Activated T-cell treated with anti-CD3 and anti-CD28 coated beads, Interleukin-2, amount 50 U/mL, for 48 hours (primary cell): Measurements from ENCODE around the gene TRIM24.

ENCODE experiments used
- DNase-seq, 2 experiments: peaks; one replicate each; pipeline ENCODE4 v3.0.0-alpha.2; 2020

TRIM24 gene

DNA sequence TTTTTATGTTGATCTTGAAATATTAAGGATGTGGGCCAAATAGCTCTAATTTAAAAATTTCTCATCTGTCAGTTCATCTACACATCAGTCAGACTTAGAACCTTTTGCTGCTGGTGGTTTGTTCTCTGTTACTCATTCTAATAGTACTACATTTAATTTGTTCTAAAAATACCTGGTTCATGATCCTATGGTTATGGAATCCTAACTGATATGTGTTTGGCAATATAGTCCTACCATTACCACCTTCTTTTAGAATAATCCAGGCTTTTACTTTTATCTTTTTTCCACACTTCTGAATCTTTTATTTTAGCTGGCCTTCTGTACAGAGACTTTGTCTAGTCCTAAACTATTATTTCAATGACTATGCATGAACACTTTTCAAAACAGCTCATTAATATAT is 124.2 kb downstream of the TRIM24 start:
- DNase-seq, result no peak

DNA sequence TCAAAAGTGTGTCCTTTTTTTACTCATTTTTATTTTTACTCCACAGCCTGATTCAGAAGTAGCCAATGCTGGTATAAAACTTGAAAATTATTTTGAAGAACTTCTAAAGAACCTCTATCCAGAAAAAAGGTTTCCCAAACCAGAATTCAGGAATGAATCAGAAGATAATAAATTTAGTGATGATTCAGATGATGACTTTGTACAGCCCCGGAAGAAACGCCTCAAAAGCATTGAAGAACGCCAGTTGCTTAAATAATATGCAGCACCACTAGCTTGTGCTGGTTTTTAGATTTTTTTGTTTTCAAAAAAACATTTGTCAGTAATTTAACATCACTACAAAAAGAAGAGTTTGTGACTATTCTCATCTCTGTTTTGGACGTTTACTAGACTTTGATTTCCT is 124.6 kb downstream of the TRIM24 start:
- DNase-seq, result no peak

- DNase-seq, result no peak
Measured at GRCh38 chr7:138585283-138585993, 125.4 kb downstream of the TRIM24 start.

GRCh38 chr7:138587485-138587884 is 127.4 kb downstream of the TRIM24 start:
- DNase-seq, result no peak

DNA sequence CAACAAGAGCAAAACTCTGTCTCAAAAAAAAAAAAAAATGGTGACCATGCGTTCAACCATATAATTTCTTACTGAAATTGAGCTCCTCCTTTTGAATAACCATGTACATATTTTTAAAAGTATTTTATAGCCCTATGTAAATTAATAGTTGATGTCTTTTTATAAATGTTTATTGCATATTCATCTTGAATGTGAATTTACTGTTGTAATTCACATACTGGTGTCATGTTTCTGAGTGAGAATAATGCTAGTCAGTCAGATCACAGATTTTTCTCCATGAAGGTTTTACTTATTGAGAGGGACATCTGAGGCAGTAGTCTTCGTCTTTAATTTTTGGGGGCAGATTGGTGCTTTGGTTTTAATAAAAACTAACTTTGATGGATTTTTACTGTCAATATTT is 128.9 kb downstream of the TRIM24 start:
- DNase-seq, result no peak

- DNase-seq, result no peak
Measured at GRCh38 chr7:138590154-138590553, 130.1 kb downstream of the TRIM24 start.

- no peak for DNase-seq
Measured at GRCh38 chr7:138595454-138595853, 135.4 kb downstream of the TRIM24 start.

GRCh38 chr7:138602451-138602850 is 142.4 kb downstream of the TRIM24 start:
- no peak for DNase-seq

DNA sequence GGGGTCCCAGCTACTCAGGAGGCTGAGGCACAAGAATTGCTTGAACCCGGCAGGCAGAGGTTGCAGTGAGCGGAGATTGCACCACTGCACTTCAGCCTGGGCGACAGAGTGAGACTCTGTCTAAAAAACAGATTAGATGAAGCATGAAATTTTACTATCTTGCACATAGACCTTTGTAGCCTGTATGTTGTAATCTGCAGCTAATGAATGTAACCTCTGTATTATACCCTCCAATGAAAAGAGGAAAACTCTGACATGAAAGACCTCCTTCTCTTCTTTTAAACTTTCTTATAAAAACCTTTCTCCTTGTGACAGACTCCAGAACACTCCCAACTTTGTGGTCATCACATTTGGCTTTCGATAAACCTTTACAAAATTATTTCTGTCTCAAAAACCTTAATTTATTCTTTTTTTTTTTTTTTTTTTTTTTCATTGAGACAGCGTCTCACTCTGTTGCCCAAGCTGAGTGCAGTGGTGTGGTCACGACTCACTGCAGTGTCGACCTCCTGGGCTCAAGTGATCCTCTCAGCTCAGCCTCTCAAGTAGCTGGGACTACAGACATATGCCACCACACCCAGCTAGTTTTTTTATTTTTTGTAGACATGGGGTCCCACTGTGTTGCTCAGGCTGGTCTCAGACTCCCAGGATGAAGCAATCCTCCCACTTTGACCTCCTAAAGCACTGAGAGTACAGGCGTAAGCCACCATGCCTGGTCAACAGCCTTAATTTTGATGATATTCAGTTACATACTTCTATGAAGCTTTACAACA is 143.7 kb downstream of the TRIM24 start:
- DNase-seq, result no peak

GRCh38 chr7:138606236-138606635 is 146.2 kb downstream of the TRIM24 start:
- no peak for DNase-seq

GRCh38 chr7:138607216-138608126 is 147.4 kb downstream of the TRIM24 start:
- no peak for DNase-seq

- DNase-seq, result peak; percentile 52 to 59
Measured at GRCh38 chr7:138608275-138608674, 148.2 kb downstream of the TRIM24 start.

GRCh38 chr7:138610671-138611170 is 150.7 kb downstream of the TRIM24 start:
- no peak for DNase-seq

DNA sequence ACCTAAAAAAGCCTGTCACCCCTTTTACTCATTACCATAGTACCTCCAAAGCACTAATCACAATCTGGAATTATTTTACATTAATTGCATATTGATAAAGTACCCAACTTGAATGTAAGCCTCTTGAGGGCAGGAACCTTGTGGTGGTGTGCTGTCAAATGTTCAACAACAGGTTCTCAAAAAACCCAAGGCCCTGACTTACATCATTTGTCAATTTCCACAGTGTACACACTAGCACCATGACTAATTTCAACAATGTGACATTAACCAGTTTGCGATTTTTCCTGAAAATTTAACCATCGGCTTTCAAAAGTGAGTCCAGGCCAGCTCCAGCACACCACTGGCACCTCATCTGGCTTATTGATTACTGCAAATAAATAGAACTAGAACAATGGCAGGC is 153.6 kb downstream of the TRIM24 start:
- DNase-seq, result no peak

GRCh38 chr7:138616085-138616484 is 156.0 kb downstream of the TRIM24 start:
- DNase-seq, result no peak

DNA sequence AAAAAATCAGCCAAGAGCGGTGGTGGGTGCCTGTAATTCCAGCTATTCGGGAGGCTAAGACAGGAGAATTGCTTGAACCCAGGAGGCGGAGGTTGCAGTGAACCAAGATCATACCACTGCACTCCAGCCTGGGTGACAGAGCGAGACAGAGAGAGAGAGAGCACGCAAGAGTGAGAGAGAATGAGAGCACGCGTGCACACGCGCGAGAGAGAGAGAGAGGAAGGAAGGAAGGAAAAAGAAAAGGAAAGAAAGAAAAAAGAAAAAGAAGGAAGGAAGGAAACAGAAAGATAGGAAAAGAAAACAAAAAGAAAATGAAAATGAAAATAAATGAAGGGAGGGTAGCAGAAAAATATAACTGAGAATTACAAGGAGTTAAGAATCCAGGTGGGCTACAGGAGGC is 158.4 kb downstream of the TRIM24 start:
- no peak for DNase-seq

DNA sequence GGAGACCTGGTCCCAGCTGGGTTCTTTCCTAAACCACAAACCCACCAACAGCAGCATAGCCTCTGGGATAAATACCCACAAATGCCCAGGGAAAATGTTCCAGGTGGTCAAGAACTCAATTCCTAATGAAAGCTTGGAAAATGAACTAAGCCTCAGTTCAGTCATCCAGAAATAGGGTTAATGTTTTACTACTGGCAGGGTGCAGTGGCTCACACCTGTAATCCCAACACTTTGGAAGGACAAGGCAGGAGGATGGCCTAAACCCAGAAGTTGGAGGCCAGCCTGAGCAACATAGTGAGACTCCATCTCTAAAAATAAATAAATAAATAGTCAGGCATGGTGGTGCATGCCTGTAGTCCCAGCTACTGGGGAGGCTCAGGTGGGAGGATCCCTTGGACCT is 158.9 kb downstream of the TRIM24 start:
- no peak for DNase-seq

GRCh38 chr7:138622841-138623240 is 162.8 kb downstream of the TRIM24 start:
- no peak for DNase-seq

DNA sequence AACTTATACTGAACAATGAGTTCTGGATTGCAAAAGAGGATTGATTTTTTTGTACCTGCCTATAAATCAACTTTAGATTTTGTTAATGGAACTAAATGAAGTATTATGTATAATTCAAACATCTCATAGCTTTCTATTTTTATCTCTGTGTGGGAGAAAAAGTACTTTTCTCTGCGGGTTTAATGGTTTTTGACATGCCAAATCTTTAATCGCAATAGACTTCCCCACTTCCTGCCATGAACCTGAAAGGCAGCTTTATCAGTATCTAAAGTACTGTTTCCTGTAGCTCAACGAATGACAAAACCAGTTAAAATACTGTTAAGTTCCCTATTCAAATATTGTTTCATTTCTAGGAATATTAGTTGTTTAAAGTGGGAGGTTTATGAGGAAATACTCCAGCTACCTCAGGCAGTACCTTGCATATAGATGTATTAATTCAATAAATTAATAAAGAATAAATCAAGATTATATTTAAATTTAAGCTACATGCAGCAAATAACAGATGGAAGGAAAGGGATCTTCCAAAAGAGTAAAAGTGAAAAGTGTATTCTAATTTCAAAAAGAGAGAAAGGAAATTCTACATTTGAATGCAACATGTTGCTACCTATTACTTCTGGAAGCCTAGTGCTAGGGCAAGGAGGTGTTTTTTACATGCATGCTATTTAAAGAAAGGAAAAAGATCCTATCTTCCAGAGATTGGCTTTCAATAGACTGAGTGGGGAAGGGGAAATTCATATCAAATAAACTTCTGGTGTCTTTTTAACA is 165.2 kb downstream of the TRIM24 start:
- no peak for DNase-seq

GRCh38 chr7:138625849-138626230 is 165.8 kb downstream of the TRIM24 start:
- no peak for DNase-seq

GRCh38 chr7:138626846-138627245 is 166.8 kb downstream of the TRIM24 start:
- DNase-seq, result no peak

- DNase-seq, result no peak
Measured at GRCh38 chr7:138627361-138627760, 167.3 kb downstream of the TRIM24 start.
